Activated naive CD8-positive, alpha-beta T cell treated with anti-CD3 and anti-CD28 coated beads, Interleukin-2, amount 10 ng/mL, durations not matched to agents 7 days and 5 days (primary cell): Measurements from ENCODE around the gene TOMT. TPM values are rescaled to one million over a fixed set of nuclear protein-coding genes. Genes with fewer than 3 reads are reported as not detected.

ENCODE experiments used
- ATAC-seq: fragments of 150-1000 bp; cut with Tn5 transposase; one replicate; pipeline ENCODE4 v1.10.0; 2021; ENCODE audit warnings: low read depth, moderate library complexity
- POLR2A ChIA-PET: fragments of 350-600 bp; sonication (Branson Sonifier 250); formaldehyde crosslinking; loops from one replicate; lab custom pipeline; 2021; ENCODE audit warnings: antibody characterized with exemption; lab: Charles Lee
- DNase-seq: peaks from one replicate; pipeline ENCODE4 v3.0.0; 2021
- H3K27ac Mint-ChIP-seq: one replicate; pipeline ENCODE4 v1.8.0; 2022; ENCODE audit warnings: mild to moderate bottlenecking, mixed read lengths
- H3K27me3 Mint-ChIP-seq: one replicate; pipeline ENCODE4 v1.8.0; 2022; ENCODE audit warnings: mild to moderate bottlenecking, moderate library complexity, mixed read lengths
- H3K36me3 Mint-ChIP-seq: one replicate; pipeline ENCODE4 v1.8.0; 2021; ENCODE audit warnings: mild to moderate bottlenecking, mixed read lengths
- H3K4me1 Mint-ChIP-seq: one replicate; pipeline ENCODE4 v1.8.0; 2021; ENCODE audit warnings: mixed read lengths
- H3K4me3 Mint-ChIP-seq: one replicate; pipeline ENCODE4 v1.8.0; 2022; ENCODE audit warnings: mild to moderate bottlenecking, moderate library complexity, mixed read lengths
- H3K9me3 Mint-ChIP-seq: one replicate; pipeline ENCODE4 v1.8.0; 2021; ENCODE audit warnings: mixed read lengths
- total RNA-seq, 2 experiments: library from RNA; stranded (reverse); gene quantifications; one replicate each; pipeline ENCODE4 v1.2.3, GENCODE V29; 2021

TOMT gene
- total RNA-seq, 2 experiments from 2014 or later, result not detected

GRCh38 chr11:72079819-72080325, 25.9 kb upstream of the TOMT start:
- DNase-seq, result no peak
- ATAC-seq, result no peak
- Mint-ChIP-seq H3K4me3 (peak overlapping the region; percentile 87), H3K4me1 (peaks cover 49% of the 10 kb centered on the region), H3K36me3 (peaks cover 14% of the 10 kb centered on the region), H3K27ac (peak overlapping the region; percentile 85), H3K27me3 (no peaks in the 10 kb centered on the region), H3K9me3 (no peaks in the 10 kb centered on the region)
- POLR2A ChIA-PET, result interaction anchor here (0.9 to 2.7 kb wide), 3 partner anchors 10 to 151 kb away, joined by 4 to 10 read pairs (median 4); partner anchors contain the start of genes ANAPC15, RNF121 and XNDC1N

GRCh38 chr11:72080326-72081183, 25.2 kb upstream of the TOMT start, which contains the start of the genes LRRC51 and NUMA1:
LRRC51 (plus strand) TSS chr11:72080850; CDS start chr11:72089084, 8,234 bp downstream.
NUMA1 (minus strand) TSS chr11:72080542; CDS start chr11:72035943, 44,599 bp downstream.
- H3K36me3 Mint-ChIP-seq, result peaks cover 11% of the 10 kb centered on the region
- H3K27ac Mint-ChIP-seq, result peak within 1 kb of the TSS; percentile 85
- no peaks in the 10 kb centered on the region for H3K9me3 Mint-ChIP-seq
- no peaks in the 10 kb centered on the region for H3K27me3 Mint-ChIP-seq
- H3K4me1 Mint-ChIP-seq, result peaks cover 47% of the 10 kb centered on the region
- peak within 1 kb of the TSS; percentile 87 for H3K4me3 Mint-ChIP-seq
- POLR2A ChIA-PET, result interaction anchor here (0.6 to 1.6 kb wide), 4 partner anchors 10 to 355 kb away, joined by 3 to 4 read pairs (median 4); partner anchors contain the start of genes RNF121 and XNDC1N
- DNase-seq, result peak; percentile 96
- ATAC-seq, result peak; percentile 96

DNA sequence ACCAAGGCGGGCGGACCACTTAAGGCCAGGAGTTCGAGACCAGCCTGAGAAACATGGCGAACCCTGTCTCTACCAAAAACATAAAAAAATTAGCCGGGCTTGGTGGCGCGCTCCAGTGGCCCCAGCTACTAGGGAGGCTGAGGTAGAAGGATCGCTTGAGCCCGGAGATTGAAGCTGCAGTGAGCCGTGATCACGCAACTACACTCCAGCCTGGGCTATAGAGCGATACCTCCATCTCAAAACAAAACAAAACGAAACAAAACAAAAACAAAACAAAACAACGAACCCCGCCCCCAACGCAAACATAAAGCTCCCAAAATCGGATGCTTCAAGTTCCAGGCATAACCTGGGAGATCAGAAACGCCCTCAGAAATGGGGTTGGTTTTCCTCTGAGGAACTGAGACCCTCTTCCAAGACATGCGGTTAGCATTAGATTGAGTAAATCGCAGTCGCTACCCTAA, 24.5 kb upstream of the TOMT start:
- DNase-seq (no peak), ATAC-seq (no peak)
- POLR2A ChIA-PET, result interaction anchor here (0.6 to 1.9 kb wide), 6 partner anchors 9 to 354 kb away, joined by 3 to 10 read pairs (median 3); partner anchors contain the start of gene ANAPC15
- peaks cover 51% of the 10 kb centered on the region for H3K4me1 Mint-ChIP-seq
- no peaks in the 10 kb centered on the region for H3K27me3 Mint-ChIP-seq
- peak overlapping the region; percentile 87 for H3K4me3 Mint-ChIP-seq
- peaks cover 14% of the 10 kb centered on the region for H3K36me3 Mint-ChIP-seq
- no peaks in the 10 kb centered on the region for H3K9me3 Mint-ChIP-seq
- peak overlapping the region; percentile 85 for H3K27ac Mint-ChIP-seq

DNA sequence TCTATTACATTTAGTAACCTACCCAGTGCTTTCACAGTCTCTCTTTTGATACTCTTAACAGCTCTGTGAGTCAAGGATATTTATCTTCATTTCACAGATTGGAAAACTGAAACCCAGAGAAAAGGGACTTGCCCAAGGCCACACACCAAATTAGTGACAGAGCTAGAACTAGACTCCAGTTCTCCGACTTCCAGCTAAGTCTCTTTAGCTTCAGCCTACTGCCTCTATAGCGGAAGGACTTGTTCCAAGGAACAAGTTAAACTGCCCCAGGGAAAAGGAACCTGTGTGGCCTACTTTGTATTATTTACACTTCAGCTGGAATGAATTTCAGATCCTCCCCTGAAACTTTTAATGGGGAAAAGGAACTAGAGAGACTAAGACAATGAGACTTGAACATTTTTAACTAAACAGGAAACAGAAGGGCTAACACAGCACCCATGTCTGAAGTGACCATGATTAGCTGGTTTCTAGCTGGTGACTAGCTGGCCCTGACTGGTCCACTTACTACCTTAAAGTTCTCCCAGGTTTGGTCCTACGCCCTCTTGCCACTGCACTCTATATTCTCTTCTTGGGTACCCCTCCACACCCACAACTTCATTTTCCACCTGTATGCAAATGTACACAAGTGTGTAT, 23.8 kb upstream of the TOMT start:
- peak overlapping the region; percentile 85 for H3K27ac Mint-ChIP-seq
- peaks cover 14% of the 10 kb centered on the region for H3K36me3 Mint-ChIP-seq
- no peaks in the 10 kb centered on the region for H3K27me3 Mint-ChIP-seq
- DNase-seq, result no peak
- H3K4me3 Mint-ChIP-seq, result peak overlapping the region; percentile 87
- POLR2A ChIA-PET, result interaction anchor here (0.7 to 1.9 kb wide), 5 partner anchors 9 to 41 kb away, joined by 3 to 10 read pairs (median 3); partner anchors contain the start of gene ANAPC15
- H3K9me3 Mint-ChIP-seq, result no peaks in the 10 kb centered on the region
- H3K4me1 Mint-ChIP-seq, result peaks cover 48% of the 10 kb centered on the region
- ATAC-seq, result no peak

DNA sequence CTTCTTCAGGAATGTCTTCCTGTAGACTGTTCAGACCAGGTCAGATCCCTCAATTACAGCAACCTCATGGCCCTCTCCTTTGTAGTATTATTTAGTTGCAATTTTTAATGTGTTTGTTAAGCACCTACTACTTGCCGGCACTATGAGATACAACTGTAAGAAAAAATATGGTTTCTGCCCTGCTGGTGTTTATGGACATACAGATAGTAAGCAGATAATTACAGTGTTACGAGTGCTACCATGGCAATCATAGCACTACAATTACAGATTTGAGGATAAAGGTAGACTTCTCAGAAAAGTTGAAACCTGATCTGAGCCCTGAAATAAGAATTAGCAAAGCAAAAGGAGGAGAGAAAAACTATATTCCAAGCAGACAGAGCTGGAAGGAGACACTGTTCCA, 22.3 kb upstream of the TOMT start:
- no peaks in the 10 kb centered on the region for H3K9me3 Mint-ChIP-seq
- POLR2A ChIA-PET, result no interaction called here
- no peak for DNase-seq
- no peak overlapping the region for H3K27ac Mint-ChIP-seq
- H3K36me3 Mint-ChIP-seq, result peaks cover 8% of the 10 kb centered on the region
- ATAC-seq, result no peak
- H3K4me3 Mint-ChIP-seq, result no peak overlapping the region
- no peaks in the 10 kb centered on the region for H3K27me3 Mint-ChIP-seq
- peaks cover 37% of the 10 kb centered on the region for H3K4me1 Mint-ChIP-seq

DNA sequence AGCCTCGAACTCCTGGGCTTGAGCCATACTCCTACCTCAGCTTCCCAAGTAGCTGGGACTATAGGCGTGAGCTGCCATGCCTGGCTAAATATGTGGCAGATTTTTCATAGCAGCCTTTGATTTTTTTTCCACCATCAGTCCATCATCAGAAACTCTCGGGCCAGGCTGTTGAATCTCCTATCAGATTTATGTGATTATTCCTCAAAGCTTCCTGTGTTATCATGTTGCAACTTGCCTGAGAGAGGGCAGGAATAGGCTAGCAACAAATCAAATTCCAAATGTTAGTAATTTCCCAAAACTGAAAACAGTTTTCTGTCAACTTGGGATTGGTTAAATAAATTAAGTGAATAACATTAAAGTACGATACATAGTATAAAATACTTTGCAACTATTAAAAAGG, 21.6 kb upstream of the TOMT start:
- no peak overlapping the region for H3K27ac Mint-ChIP-seq
- POLR2A ChIA-PET, result no interaction called here

GRCh38 chr11:72084965-72085364, 20.8 kb upstream of the TOMT start:
- H3K27ac Mint-ChIP-seq, result no peak overlapping the region
- no peak for DNase-seq
- H3K4me3 Mint-ChIP-seq, result no peak overlapping the region
- ATAC-seq, result no peak
- H3K9me3 Mint-ChIP-seq, result no peaks in the 10 kb centered on the region
- POLR2A ChIA-PET, result interaction anchor here (0.7 to 1.1 kb wide), 2 partner anchors 8 to 9 kb away, joined by 3 to 4 read pairs; no protein-coding TSS in a partner anchor
- peaks cover 28% of the 10 kb centered on the region for H3K4me1 Mint-ChIP-seq
- no peaks in the 10 kb centered on the region for H3K27me3 Mint-ChIP-seq
- H3K36me3 Mint-ChIP-seq, result peaks cover 6% of the 10 kb centered on the region

More for the DNA sequence above, 21.6 kb upstream of the TOMT start:
- H3K4me1 Mint-ChIP-seq, result peaks cover 31% of the 10 kb centered on the region
- no peaks in the 10 kb centered on the region for H3K27me3 Mint-ChIP-seq
- ATAC-seq (no peak), DNase-seq (no peak)
- H3K36me3 Mint-ChIP-seq, result peaks cover 3% of the 10 kb centered on the region
- H3K4me3 Mint-ChIP-seq, result no peak overlapping the region
- no peaks in the 10 kb centered on the region for H3K9me3 Mint-ChIP-seq

- ATAC-seq (no peak), DNase-seq (no peak)
- Mint-ChIP-seq H3K9me3 (no peaks in the 10 kb centered on the region), H3K4me1 (peaks cover 26% of the 10 kb centered on the region), H3K4me3 (no peak overlapping the region), H3K27ac (peak overlapping the region; percentile 46), H3K27me3 (no peaks in the 10 kb centered on the region), H3K36me3 (peaks cover 6% of the 10 kb centered on the region)
- POLR2A ChIA-PET, result interaction anchor here (0.8 to 1.1 kb wide), 3 partner anchors 8 to 87 kb away, joined by 3 to 4 read pairs (median 3); partner anchors contain the start of gene IL18BP
Measured at GRCh38 chr11:72085621-72086351, 19.9 kb upstream of the TOMT start.

DNA sequence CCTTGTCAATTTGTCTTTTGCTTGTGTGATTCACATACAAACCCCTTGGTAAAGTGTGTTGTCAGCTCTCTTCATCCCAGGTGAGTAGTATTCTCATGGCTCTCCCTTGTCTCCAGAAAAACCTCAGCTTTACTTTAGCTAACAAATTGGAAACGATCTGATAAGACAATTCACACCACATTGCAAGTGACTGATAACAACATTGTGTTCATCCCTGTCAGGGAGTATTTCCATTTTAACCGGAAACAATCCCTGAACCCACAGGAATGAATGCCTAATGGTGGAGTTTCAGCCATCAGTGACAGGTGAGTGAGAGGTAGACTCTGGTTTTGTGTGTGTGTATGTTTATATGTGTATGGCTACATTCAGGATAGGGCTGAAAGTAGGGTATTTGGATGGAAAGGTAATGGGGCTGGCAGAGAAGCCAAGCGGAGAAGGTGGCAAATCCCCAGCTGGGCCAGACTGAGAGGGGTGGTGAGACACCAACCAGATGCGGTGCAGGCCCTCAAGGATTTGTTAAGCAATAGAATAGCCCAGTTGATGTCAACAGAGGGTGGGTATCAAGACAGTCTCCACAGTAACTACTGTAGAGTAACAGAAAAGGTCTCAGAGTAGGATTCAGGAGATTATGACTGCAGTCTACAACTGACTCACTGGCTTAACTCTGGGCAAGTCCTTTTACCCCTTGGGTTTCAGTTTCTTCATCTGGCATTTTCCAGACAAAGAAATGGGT, 17.5 kb upstream of the TOMT start:
- POLR2A ChIA-PET, result interaction anchor here (1.2 kb wide), 1 partner anchor 24 kb away, joined by 3 read pairs; the partner anchor contains the start of gene ANAPC15
- no peak overlapping the region for H3K27ac Mint-ChIP-seq

GRCh38 chr11:72091292-72091691, 14.4 kb upstream of the TOMT start:
- POLR2A ChIA-PET, result interaction anchor here (0.8 to 1.3 kb wide), 5 partner anchors 9 to 93 kb away, joined by 3 to 4 read pairs (median 3); partner anchors contain the start of gene IL18BP
- ATAC-seq (peak; percentile 90), DNase-seq (peak; percentile 55)
- H3K9me3 Mint-ChIP-seq, result no peaks in the 10 kb centered on the region
- H3K27ac Mint-ChIP-seq, result no peak overlapping the region
- H3K4me3 Mint-ChIP-seq, result no peak overlapping the region
- no peaks in the 10 kb centered on the region for H3K27me3 Mint-ChIP-seq
- H3K4me1 Mint-ChIP-seq, result peaks cover 8% of the 10 kb centered on the region
- peaks cover 4% of the 10 kb centered on the region for H3K36me3 Mint-ChIP-seq

More for the DNA sequence above, 17.5 kb upstream of the TOMT start:
- H3K4me1 Mint-ChIP-seq, result peaks cover 13% of the 10 kb centered on the region
- H3K36me3 Mint-ChIP-seq, result peaks cover 6% of the 10 kb centered on the region
- DNase-seq (no peak), ATAC-seq (no peak)
- no peaks in the 10 kb centered on the region for H3K9me3 Mint-ChIP-seq
- H3K4me3 Mint-ChIP-seq, result no peak overlapping the region
- no peaks in the 10 kb centered on the region for H3K27me3 Mint-ChIP-seq

- H3K4me3 Mint-ChIP-seq, result no peak overlapping the region
- peaks cover 33% of the 10 kb centered on the region for H3K4me1 Mint-ChIP-seq
- POLR2A ChIA-PET, result interaction anchor here (4.7 kb wide), 1 partner anchor 13 kb away, joined by 27 read pairs; the partner anchor contains the start of gene ANAPC15
- no peak for DNase-seq
- no peaks in the 10 kb centered on the region for H3K27me3 Mint-ChIP-seq
- H3K9me3 Mint-ChIP-seq, result no peaks in the 10 kb centered on the region
- no peak overlapping the region for H3K27ac Mint-ChIP-seq
- peaks cover 18% of the 10 kb centered on the region for H3K36me3 Mint-ChIP-seq
- no peak for ATAC-seq
Measured at GRCh38 chr11:72098741-72099140, 7.0 kb upstream of the TOMT start.
